Inferior parietal cortex (tissue), 1 donor: ENCODE results near the gene ZNF678.

Source experiments
- DNase-seq: peaks from one replicate; pipeline ENCODE4 v3.0.0-alpha.2; 2016; ENCODE audit errors: extremely low spot score

Gene ZNF678

GRCh38 chr1:227563324-227564201, at the start of gene ZNF678:
Gene ZNF678 (plus strand): TSS chr1:227563556. CDS start chr1:227650992, 87,436 bp downstream.
- peak; percentile 98 for DNase-seq

- no peak for DNase-seq
Observed at GRCh38 chr1:227518876-227519275, 44.5 kb upstream of the ZNF678 start.

- DNase-seq: no peak
Observed at GRCh38 chr1:227521782-227522181, 41.6 kb upstream of the ZNF678 start.

- no peak for DNase-seq
Observed at GRCh38 chr1:227526524-227526923, 36.8 kb upstream of the ZNF678 start.

GRCh38 chr1:227532019-227532619, 31.2 kb upstream of the ZNF678 start:
- DNase-seq: no peak

GRCh38 chr1:227540170-227541098, 22.9 kb upstream of the ZNF678 start:
- DNase-seq: no peak

GRCh38 chr1:227541129-227541528, 22.2 kb upstream of the ZNF678 start:
- no peak for DNase-seq

GRCh38 chr1:227541796-227542152, 21.6 kb upstream of the ZNF678 start:
- DNase-seq: no peak

GRCh38 chr1:227542153-227543120, 20.9 kb upstream of the ZNF678 start:
- peak; percentile 71 for DNase-seq

GRCh38 chr1:227543283-227544066, 19.9 kb upstream of the ZNF678 start:
- DNase-seq: no peak

- no peak for DNase-seq
Observed at GRCh38 chr1:227544067-227545050, 19.0 kb upstream of the ZNF678 start.

- no peak for DNase-seq
Observed at GRCh38 chr1:227545361-227545760, 18.0 kb upstream of the ZNF678 start.

- no peak for DNase-seq
Observed at GRCh38 chr1:227546059-227546458, 17.3 kb upstream of the ZNF678 start.

- DNase-seq: no peak
Observed at GRCh38 chr1:227546598-227547309, 16.6 kb upstream of the ZNF678 start.

- no peak for DNase-seq
Observed at GRCh38 chr1:227547310-227548118, 15.8 kb upstream of the ZNF678 start.

GRCh38 chr1:227548119-227548397, 15.3 kb upstream of the ZNF678 start:
- DNase-seq: no peak

GRCh38 chr1:227548448-227548847, 14.9 kb upstream of the ZNF678 start:
- no peak for DNase-seq

- DNase-seq: no peak
Observed at GRCh38 chr1:227549892-227550291, 13.5 kb upstream of the ZNF678 start.
